Measurements from ENCODE around the gene FGD3.

DNA sequence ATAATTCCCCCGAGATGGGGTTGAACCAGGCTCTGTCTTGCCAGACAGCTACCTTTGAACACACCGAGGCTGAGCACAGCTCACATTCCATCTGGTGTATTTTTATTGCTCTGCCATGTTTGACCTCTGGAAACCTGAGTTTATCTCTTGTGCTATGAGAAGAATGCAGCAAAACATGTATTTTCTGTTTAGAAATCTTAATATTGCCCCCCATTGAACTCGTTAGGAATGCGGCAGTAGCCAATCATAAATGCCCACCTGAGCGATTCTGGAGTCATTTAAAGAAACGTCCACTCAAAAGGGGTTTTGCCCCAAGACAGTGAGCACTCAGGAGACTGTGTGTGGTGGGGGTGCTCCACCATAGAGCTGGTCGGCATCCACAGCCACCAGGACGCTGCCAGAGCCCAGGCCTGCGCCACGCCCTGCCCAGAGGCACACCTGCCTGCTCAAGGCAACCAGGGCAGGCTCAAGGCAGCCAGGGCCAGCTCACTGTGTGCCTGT is 26.9 kb downstream of the FGD3 start:
- TF ChIP-seq, protein P1, sequence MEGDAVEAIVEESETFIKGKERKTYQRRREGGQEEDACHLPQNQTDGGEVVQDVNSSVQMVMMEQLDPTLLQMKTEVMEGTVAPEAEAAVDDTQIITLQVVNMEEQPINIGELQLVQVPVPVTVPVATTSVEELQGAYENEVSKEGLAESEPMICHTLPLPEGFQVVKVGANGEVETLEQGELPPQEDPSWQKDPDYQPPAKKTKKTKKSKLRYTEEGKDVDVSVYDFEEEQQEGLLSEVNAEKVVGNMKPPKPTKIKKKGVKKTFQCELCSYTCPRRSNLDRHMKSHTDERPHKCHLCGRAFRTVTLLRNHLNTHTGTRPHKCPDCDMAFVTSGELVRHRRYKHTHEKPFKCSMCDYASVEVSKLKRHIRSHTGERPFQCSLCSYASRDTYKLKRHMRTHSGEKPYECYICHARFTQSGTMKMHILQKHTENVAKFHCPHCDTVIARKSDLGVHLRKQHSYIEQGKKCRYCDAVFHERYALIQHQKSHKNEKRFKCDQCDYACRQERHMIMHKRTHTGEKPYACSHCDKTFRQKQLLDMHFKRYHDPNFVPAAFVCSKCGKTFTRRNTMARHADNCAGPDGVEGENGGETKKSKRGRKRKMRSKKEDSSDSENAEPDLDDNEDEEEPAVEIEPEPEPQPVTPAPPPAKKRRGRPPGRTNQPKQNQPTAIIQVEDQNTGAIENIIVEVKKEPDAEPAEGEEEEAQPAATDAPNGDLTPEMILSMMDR (IDR thresholded peaks at IDR 0.05; ENCODE audit: insufficient read depth, low read depth, low read length) = no peak
- TF ChIP-seq EZH2 (IDR thresholded peaks at IDR 0.05; ENCODE audit: insufficient read depth, low read length) = no peak

All from astrocyte (in vitro differentiated cells and primary cell).